GM19324 (cell line): Measurements from ENCODE around the gene OLFML2A.

Experiments used
- ATAC-seq: cut with Tn5 transposase; IDR thresholded peaks from one replicate; pipeline ENCODE4 v1.9.1; 2021; ENCODE audit warnings: mild to moderate bottlenecking, moderate library complexity; ENCODE audit not compliant: unreplicated experiment, low FRiP score

The OLFML2A gene

DNA sequence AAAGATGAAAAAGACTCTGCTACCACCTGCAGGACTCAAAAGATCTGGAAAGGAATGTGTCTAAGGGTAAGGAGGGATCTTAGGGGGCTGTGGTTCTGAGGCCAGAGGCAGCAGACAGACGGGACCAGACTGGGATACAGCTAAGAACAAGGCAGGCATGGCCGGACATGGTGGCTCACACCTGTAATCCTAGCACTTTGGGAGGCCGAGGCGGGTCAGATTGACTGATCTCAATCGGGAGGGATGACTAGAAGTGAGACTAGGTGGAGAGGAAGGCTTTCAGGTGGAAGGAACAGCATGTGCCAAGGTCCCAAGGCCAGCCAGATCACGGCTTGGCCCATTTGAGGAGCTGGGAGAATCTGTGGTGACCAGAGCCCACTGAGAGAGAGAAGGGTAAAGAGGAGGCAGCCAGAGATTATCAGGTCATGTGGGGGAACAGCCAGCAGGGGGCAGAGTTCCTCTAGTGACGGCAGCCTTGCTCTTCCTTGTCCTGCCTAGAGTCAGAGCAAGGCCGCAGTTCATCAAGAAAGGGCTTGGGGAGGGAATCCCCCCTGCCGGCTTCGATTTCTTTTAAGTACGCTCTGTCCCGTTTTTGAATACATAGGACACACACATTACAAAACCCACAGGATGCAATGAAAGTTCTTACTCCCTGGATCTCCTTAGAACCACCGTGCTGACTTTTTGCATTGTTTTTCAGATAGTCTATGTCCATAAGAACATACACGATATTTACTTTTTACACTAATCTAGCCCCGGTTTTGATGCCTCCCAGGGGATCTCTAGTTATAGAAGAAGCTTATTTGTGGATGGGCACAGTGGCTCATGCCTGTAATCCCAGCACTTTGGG is 2.6 kb upstream of the OLFML2A start:
- ATAC-seq, result no peak

DNA sequence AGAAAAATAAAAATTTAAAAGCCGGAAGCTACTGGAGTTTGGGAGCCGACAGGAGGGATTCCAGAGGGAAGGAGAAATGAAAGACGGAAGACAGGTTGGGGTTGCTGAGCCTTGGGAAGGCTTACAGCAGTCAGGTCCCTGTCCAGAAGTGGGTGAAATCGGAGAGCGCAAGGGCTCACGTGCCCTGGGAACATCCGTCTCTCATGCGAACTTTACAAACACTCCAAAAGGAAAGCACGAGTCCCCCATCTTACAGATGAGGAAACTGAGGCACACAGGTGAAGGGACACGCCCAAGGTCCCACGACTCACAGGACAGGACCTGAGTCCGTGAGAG is 347 bp upstream of the OLFML2A start:
- ATAC-seq, result no peak

DNA sequence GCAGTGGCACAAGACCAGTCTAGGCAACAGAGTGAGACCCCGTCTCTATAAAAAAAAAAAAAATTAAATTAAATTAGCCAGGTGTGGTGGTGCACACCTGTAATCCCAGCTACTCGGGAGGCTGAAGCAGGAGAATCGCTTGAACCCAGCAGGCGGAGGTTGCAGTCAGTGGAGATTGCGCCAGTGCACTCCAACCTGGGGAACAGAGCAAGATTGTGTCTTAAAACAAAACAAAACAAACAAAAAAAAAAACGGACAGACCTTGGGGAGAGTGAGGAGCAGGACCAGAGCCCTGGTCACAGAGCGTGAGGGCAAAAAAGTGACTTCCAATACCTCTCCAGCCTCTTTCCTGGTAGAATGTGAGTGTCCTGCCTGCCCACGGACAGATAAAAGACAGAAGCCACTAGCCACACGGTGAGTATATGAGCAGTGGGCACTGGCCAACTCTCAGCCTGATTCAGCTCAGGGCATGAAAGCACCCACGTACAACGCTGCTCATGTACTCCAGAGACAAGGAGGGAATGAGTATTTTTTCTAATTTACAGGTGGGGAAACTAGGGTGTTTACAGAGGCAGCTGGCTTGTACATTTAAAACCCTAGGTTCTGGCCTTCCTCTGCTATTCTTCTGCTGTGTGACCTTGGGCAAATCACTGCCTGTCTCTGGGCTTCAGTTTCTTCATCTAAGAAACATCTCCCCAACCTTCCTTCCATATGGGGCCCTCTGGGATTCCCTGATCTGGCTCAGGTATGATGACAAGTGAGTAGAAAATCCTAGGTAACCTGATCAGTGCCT is 1.8 kb downstream of the OLFML2A start:
- no peak for ATAC-seq

DNA sequence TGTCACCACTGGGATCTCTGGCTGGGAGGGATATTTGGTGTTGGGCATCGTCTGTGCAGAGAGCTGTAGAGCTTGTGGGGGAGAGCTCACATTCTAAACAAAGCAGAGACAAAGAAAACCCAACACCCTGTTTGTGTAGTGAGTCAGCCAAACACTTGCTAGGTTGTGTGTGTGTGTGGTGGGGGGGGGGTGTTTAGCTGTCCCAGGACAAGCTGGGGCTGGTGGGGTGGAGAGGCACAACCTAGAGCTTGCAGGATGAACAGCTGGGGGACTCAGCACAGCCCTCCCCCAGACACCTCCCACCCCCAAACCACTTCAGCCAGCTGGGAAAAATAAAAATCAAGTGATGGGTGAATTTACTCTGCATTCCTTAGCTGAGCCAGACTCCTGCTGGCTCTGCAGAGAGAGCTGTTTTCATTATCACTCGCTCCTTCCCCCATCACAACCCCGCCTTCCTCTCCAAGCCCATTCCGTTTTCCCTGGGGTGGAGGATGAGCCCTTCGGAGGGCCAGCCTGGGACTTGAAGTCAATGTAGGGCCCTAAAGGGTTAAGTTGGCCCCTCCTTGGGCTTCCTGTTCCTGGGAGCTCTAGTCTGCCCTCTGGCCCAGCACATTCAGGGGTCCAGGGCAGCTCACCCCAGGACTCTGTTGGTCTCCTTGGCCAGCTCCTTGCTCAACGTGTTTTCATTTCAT is 2.6 kb downstream of the OLFML2A start:
- ATAC-seq, result no peak

DNA sequence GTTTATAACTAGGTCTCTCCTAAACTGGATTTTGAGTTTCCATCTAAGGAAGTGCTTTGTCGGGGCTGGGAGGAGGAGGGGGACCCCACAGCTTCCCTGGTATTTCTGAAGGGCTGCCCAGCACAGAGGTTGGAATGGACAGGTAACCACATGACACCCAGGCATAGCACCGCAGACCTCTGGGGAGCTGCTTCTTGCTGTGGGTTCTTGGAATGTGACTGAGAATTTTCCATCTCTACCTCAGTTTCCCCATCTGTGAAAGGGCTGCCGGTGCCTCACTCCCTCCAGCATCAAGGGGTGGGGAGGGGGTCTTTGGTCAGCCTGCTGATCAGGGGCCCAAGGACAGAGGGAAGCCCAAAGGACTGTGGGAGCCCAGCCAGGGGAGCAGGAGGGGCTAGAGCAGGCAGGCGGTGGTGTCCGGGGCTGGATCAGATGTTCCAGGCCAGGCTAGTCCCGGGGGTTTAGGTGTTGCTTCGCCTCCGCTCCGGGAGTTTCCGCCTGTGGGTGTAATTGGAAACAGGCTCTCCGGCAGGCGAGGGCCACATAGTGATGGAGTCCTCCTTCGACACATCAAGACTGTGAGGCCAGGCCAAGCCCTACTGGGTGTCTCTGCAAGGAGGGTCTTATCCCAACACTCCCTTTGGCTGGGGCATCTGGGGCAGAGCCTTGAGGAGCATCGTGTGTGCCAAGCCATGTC is 3.3 kb downstream of the OLFML2A start:
- no peak for ATAC-seq

DNA sequence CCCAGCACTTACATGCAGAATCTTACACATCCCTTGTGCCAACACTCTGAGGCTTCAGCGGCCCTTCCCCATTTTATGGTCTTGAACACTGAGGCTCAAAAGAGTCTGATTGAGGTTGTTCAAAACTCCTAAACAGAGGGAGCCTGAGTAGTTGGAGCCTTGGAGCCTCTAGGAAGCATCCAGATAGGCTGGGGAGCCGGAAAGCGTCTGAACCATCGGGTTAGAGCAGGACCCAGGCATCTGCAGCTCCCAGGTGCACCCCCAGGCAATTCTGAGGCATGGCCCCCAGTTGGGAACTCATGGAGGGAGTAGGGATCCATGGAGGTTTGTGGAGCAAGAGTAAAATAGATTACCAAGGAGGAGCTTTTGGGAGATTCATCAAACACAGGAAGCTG is 3.8 kb downstream of the OLFML2A start:
- no peak for ATAC-seq

DNA sequence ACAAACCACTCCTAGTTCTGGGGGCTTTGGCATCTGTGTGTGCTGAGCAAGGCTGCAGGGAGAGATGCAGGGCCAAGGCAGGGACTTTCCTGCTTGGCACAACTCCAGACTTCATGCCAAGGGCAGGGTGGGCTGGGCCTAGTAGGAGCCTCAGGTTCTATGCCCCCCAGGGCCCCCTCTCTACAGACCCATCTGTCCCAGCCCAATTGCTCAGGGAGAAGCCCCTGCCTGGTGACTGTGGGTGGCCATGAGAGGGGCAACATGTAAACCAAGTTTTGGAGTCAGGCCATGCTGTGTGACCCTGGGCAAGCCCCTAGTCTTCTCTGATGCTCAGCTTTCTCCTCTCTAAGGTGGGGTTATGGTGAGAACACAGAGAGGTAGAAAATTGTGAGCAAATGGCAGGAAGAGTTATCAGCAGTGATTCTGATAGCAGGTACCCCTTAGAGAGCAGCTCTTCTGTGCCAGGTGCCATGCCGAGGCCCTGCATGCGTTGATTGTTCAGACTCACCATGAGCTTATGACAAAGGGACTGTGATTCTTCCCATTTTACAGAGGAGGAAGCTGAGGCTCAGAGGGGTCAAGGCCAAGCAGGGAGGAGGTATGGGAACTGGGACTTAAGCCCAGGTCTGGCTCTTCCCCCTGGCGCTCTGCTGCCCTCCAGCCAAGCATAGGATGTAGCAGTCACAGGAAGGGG is 5.2 kb downstream of the OLFML2A start:
- ATAC-seq, result no peak

DNA sequence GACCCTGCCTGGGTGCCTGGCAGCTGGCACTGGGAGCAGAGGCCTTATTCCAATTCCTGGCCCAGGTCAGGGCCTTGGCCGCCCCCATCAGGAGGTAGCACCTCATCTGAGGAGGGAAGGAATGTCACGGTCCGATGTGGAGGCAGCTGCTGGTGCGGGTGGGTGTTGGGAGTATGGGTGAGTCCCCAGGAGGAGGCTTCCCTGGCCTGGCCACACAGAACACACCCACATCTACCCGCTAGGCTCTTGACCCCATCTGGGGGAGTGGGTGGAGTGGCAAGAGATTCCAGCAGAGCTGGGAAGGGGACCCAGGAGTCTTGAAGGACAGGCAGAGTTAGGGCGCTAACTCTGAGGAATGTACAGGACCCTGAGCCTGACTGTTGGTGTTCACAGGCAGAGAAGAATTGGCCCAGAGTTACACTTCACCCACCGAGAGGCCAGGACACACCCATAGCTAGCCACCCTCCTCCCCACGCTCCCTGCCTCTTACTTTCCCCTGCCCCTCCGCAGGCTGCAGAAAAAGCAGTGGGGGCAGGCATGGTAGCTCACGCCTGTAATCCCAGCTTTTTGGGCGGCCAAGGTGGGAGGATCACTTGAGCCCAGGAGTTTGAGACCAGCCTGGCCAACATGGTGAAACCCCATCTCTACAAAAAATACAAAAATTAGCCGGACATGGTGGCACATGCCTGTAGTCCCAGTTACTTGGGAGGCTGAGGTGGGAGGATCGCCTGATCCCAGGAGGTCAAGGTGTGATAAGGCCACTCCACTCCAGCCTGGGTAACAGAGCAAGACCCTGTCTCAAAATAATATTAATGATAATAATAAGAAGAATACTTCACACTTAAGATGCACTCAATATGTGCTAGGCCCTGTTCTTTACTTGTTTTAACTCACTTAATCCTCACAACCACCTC is 6.0 kb downstream of the OLFML2A start:
- ATAC-seq, result no peak

DNA sequence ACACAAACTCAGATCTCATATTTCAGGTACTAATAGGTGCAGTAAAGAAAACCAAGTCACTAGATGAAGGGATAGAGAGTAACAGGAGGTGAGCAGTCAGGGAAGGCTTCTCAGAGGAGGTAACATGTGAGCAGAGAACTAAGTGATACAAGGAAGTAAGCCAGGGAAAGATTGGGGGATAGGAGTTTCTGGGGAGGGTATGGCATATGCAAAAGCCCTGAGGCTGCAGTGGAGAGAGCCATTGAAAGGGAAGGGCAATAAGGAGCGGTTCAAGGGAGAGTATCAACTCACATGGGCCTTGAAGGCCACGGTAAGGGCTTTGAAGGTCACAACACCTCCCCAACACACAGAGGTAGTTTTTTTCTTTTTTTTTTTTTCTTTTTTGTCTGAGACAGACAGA is 6.9 kb downstream of the OLFML2A start:
- no peak for ATAC-seq

DNA sequence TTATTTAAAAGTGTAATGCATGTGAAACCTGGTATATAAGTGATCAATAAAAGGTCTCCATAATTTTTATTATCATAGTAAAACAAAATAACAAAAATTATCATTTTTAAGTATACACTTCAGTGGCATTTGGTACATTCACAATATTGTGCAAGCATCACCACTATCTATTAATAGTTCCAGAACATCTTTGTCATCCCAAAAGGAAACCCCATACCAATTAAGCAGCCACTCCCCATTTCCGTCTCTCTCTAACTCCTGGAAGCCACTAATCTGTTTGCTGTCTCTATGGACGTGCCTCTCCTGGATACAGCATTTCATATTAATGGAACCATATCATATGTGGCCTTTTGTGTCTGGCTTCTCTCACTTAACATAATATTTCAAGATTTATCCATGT is 7.6 kb downstream of the OLFML2A start:
- ATAC-seq, result no peak

DNA sequence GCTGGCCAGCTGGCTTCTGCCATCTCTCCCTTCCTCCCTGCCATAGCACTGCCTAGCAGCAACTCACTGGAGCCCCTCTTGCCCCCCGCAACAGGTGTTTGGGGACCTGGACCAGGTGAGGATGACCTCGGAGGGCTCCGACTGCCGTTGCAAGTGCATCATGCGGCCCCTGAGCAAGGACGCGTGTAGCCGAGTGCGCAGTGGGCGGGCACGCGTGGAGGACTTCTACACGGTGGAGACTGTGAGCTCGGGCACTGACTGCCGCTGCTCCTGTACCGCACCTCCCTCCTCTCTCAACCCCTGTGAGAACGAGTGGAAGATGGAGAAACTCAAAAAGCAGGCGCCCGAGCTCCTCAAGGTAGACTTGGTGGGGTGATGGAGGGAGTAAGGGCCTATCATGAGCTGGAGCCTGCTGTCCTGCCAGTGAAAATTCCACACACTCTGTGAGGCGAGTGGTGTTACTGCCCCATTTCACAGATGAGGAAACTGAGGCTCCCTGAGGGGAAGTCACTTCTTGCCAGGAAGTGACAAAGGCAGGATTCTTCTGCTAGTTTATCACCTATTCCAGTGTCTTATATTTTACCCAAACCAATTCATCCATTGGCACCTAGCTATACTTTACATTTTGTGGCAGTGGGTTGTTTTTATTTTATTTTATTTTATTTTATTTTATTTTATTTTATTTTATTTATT is 10.1 kb downstream of the OLFML2A start:
- ATAC-seq, result no peak

DNA sequence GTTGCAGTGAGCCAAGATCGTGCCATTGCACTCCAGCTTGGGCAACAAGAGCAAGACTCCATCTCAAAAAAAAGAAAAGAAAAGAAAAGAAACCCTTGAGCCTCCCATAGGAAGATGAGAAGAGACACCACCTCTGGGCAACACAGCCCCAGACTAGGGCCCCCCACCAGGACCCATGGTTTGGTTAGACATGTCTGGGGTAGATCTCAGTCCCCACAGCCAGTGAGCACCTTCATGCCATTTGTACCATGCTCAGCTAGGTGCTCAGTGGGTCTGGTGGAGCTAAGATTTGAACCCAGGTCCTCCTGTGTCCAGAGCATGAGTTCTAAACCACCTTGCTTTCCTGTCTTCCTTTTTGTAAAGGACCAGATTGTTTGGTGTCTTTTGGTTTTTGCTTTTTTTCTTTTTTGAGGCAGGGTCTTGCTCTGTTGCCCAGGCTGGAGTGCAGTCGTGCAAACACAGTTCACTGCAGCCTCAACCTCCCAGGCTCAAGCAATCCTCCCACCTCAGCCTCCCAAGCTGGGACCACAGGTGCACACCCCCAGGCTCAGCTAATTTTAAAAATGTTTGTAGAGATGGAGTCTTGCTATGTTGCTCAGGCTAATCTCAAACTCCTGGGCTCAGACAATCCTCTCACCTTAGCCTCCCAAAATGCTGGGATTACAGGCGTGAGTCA is 11.7 kb downstream of the OLFML2A start:
- no peak for ATAC-seq

DNA sequence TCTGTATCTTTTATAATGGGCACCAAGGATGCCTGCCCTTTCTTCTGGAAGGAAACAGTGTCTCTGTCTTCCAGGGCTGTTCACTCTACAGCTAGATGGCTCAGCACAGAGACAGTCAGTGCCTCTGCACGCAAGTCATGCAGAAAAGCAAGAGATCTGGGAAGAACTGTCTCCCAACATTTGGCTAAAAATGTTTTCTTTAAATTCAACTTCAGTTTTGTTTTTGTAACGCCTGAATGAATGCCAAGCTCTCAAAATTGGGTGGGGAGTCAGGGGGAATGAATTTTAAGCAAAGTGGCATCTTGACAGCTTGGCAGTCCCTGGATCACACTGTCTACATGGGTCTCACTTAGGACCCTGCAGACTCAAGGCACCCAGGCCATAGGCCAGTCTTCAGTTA is 12.6 kb downstream of the OLFML2A start:
- no peak for ATAC-seq

DNA sequence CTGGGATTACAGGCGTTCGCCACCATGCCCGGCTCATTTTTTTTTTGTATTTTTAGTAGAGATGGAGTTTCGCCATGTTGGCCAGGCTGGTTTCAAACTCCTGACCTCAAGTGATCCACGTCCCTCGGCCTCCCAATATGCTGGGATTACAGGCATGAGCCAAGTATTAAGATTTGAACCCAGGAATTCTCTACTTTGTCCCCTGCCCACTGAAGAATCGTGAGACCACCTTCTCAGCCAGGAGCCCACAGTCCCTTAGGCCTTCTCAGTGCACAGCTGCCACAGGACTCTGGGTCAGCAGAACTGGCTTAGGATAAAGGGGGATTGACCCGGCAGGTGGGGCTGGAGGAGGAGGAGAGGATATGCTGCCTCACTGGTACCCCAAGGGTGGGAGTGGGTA is 13.4 kb downstream of the OLFML2A start:
- no peak for ATAC-seq

DNA sequence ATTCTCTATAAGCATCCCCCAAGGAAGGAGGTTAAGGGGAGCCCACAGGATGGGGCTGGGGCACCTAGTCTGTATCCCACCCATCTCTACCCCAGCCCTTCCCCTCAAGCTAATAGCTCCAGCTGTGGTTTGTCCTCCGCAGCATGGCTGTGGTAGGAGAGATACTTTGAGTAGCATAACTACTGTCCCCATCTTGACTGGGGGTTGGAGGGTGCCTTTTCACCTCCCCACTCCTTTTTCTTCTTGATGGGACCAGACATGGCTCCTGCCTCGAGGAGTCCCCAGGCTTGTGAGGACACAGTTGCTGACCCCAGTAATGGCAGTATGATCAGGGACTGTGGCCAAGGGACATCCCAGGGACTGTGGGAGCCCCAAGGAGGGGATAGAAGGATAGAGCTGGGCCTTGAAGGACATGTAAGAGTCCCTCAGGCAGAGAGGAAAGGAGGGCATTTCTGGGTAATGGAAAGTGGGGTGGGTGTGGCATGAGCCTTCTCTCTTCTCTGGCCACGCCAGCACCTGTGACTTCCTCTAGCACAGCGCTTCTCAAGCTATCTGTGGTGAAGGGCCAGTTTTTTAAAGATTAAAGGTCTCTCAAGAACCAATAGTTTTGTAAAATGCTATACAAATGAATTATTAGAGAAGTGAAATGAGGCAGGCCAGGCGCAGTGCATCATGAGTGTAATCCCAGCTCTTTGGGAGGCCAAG is 14.0 kb downstream of the OLFML2A start:
- ATAC-seq, result no peak

DNA sequence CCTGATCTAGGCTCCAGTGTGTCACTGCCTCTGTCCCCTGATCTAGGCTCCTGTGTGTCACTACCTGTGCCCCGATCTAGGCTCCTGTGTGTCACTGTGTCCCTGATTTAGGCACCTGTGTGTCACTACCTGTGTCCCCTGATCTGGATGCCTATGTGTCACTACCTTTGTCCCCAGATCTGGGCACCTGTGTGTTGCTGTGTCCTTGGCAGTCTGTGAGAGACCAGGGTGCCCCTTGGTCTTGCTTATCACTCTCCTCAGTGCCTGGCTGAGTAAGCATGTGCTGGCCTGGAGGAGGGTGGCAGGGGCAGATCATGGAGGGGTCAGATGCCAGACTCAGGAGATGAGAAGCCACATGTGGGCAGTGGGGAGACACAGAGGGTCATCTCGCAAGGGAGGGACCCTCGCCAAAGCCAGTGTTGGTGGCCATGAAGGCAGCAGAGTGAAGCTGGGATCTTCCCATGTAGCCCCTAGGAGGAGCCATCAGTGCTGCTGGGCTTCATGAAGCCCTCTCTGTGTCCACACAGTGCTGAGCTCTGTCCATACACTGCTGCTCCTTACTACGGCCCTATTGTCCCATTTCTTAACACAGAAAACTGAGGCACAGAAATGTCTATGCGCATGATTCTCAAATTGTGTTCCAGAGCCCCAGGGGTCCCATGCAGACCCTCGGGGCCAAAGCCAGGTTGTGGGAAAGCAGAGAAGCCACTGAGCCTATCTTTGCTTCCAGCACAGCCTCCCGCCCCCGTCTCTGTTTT is 15.5 kb downstream of the OLFML2A start:
- ATAC-seq, result no peak

DNA sequence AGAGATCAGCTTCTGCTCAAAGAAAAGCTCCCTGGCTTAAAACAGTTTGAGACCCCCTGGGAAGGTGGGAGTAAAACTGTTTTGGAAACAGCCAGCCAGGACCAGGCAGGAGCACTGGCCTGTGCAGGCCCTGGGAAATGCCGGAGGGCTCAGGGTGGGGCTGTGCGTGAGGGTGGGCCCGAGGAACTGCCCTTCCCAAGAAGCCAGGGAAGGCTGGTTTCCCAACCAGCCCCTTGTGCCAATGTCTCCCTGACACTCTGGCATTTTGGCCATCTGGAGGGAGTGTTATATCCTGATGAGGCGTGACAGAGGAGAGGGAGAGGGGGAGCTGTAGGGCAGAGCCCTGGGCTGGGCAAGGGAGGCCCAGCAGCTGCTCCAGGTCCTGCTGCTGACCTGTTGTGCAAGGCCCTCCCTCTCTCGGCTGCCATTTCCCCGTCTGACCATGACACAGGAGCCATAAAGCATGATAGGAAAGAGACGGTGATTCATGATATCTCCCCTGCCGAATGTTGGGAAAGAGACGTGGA is 16.1 kb downstream of the OLFML2A start:
- ATAC-seq, result no peak
